Metanephros (tissue), 2 donors: ENCODE measurements around the gene EPPIN. TPM values are rescaled to one million over a fixed set of nuclear protein-coding genes. Genes with fewer than 3 reads are reported as not detected.

Experiments
- small RNA-seq: library from RNA; depleted of rRNA; stranded (forward); fragments of <200 nt; gene quantifications from one replicate; pipeline ENCODE3, GENCODE V24; 2014; ENCODE audit warnings: low replicate concordance
- total RNA-seq: library from RNA; depleted of rRNA; stranded (reverse); fragments of >200 nt; gene quantifications from one replicate; pipeline ENCODE4 v1.2.3, GENCODE V29; 2014

Gene EPPIN
- not detected for total RNA-seq

GRCh38 chr20:45547206-45547770, at the start of gene EPPIN:
Gene EPPIN, minus strand, starts transcription at chr20:45547401. Its CDS starts 44 bp downstream, at chr20:45547357.

GRCh38 chr20:45579184-45579583, 32.0 kb upstream of the EPPIN start, which contains the start of gene WFDC8:
Gene WFDC8, minus strand, starts transcription at chr20:45579284. Its CDS starts 37 bp downstream, at chr20:45579247.

GRCh38 chr20:45539382-45539781, 7.8 kb downstream of the EPPIN start, which contains the start of gene WFDC6:
Gene WFDC6, minus strand, starts transcription at chr20:45539482. Its CDS starts 75 bp downstream, at chr20:45539407.

GRCh38 chr20:45515147-45515913, 31.9 kb downstream of the EPPIN start, which contains the start of gene SPINT3:
Gene SPINT3, minus strand, starts transcription at chr20:45515622. Its CDS starts 14 bp downstream, at chr20:45515608.

Small RNAs within 50 kb of the gene (small RNA-seq; reads per million reads assigned to genes)
- gene AL031663.1, result not detected
- gene HSPD1P21, result not detected
- not detected for gene RNA5SP485

Other genes starting within 250 kb of the EPPIN start
- not detected for gene RBPJL, start 240.6 kb downstream of the EPPIN start, total RNA-seq
- gene MATN4, start 239.1 kb downstream of the EPPIN start, total RNA-seq, result 0.99 TPM
- 122 TPM for gene SDC4, start 199.0 kb downstream of the EPPIN start, total RNA-seq
- gene SYS1, start 184.2 kb downstream of the EPPIN start, total RNA-seq, result 25.3 TPM
- 0.12 TPM for gene TP53TG5, start 169.1 kb downstream of the EPPIN start, total RNA-seq
- 12.9 TPM for gene DBNDD2, start 139.1 kb downstream of the EPPIN start, total RNA-seq
- 45.5 TPM for gene PIGT, start 131.3 kb downstream of the EPPIN start, total RNA-seq
- gene WFDC2, start 77.6 kb downstream of the EPPIN start, total RNA-seq, result 77.5 TPM
- gene SPINT3, start 31.8 kb downstream of the EPPIN start, total RNA-seq, result not detected
- not detected for gene WFDC6, start 7.9 kb downstream of the EPPIN start, total RNA-seq
- not detected for gene WFDC8, start 31.9 kb upstream of the EPPIN start, total RNA-seq
- not detected for gene WFDC10A, start 82.3 kb upstream of the EPPIN start, total RNA-seq
- not detected for gene WFDC9, start 83.9 kb upstream of the EPPIN start, total RNA-seq
- not detected for gene WFDC11, start 122.8 kb upstream of the EPPIN start, total RNA-seq
- gene WFDC13, start 154.6 kb upstream of the EPPIN start, total RNA-seq, result not detected
- not detected for gene WFDC10B, start 157.6 kb upstream of the EPPIN start, total RNA-seq
- gene SPINT4, start 174.9 kb upstream of the EPPIN start, total RNA-seq, result not detected
- gene WFDC3, start 244.5 kb upstream of the EPPIN start, total RNA-seq, result 0.99 TPM
- gene DNTTIP1, start 244.6 kb upstream of the EPPIN start, total RNA-seq, result 18.5 TPM